GM12878 (cell line): Measurements from ENCODE around the gene GALNT16.

Experiments used
- CTCF ChIP-seq, 3 experiments: IDR thresholded peaks in 2 of 3; conservative IDR thresholded peaks in 1 of 3; 2 replicates each; pipeline ENCODE4 v1.5.1; 2011; ENCODE audit warnings: low read depth in 3 of 3, low read length in 3 of 3, mild to moderate bottlenecking in 3 of 3, control low read depth in 2 of 3, moderate library complexity in 2 of 3, inconsistent platforms in 1 of 3, mixed read lengths in 1 of 3; ENCODE audit not compliant: control insufficient read depth in 2 of 3, insufficient read depth in 1 of 3; ENCODE audit errors: extremely low read depth in 1 of 3
- CUX1 ChIP-seq: IDR thresholded peaks from 2 replicates; pipeline ENCODE4 v1.6.1; 2012; ENCODE audit warnings: improper control_type of control experiment, low read depth, low read length; ENCODE audit not compliant: insufficient replicate concordance
- E2F4 ChIP-seq: IDR thresholded peaks from 2 replicates; pipeline ENCODE4 v1.6.1; 2012; ENCODE audit warnings: low read depth, low read length, improper control_type of control experiment
- EZH2 ChIP-seq: IDR thresholded peaks from 2 replicates; pipeline ENCODE4 v1.6.1; 2012; ENCODE audit warnings: low read depth, mild to moderate bottlenecking, control low read depth, inconsistent platforms, low read length, borderline replicate concordance; ENCODE audit not compliant: control insufficient read depth
- MTA2 ChIP-seq: fragments of 450-650 bp; IDR thresholded peaks from 2 replicates; pipeline ENCODE4 v1.6.1; 2016; ENCODE audit warnings: low read depth, mild to moderate bottlenecking, moderate library complexity
- MYC ChIP-seq: IDR thresholded peaks from 2 replicates; pipeline ENCODE4 v1.6.1; 2011; ENCODE audit warnings: mild to moderate bottlenecking, low read length, moderate library complexity, inconsistent platforms; ENCODE audit not compliant: insufficient read depth, insufficient replicate concordance, insufficient read length, severe bottlenecking
- POLR2AphosphoS5 ChIP-seq: IDR thresholded peaks from 2 replicates; pipeline ENCODE4 v1.6.1; 2011; ENCODE audit warnings: mild to moderate bottlenecking, low read length, inconsistent platforms
- RAD21 ChIP-seq: IDR thresholded peaks from 2 replicates; pipeline ENCODE4 v1.6.1; 2011; ENCODE audit warnings: mild to moderate bottlenecking, low read depth, low read length, moderate library complexity; ENCODE audit not compliant: insufficient read depth
- REST ChIP-seq: IDR thresholded peaks from 2 replicates; pipeline ENCODE4 v1.6.1; 2012; ENCODE audit warnings: mild to moderate bottlenecking, low read depth, low read length
- TAF1 ChIP-seq: IDR thresholded peaks from 2 replicates; pipeline ENCODE4 v1.6.1; 2011; ENCODE audit warnings: mild to moderate bottlenecking, low read depth, low read length, borderline replicate concordance

- TF ChIP-seq CTCF (IDR thresholded peaks at IDR 0.05 in 2 of 3, conservative IDR thresholded peaks at IDR 0.05 in 1 of 3; ENCODE audit: control insufficient read depth in 2 of 3, extremely low read depth in 1 of 3, insufficient read depth in 1 of 3, low read depth in 3 of 3, low read length in 3 of 3), result peak; percentile 38 to 67 (median 60)
- no peak for TF ChIP-seq MTA2
- no peak for TF ChIP-seq TAF1
- TF ChIP-seq REST, result no peak
- no peak for TF ChIP-seq POLR2AphosphoS5
- peak; percentile 54; the same call in 1 of the 2 replicates for TF ChIP-seq RAD21
- TF ChIP-seq MYC, result no peak
- no peak for TF ChIP-seq EZH2
- TF ChIP-seq E2F4, result no peak
- no peak for TF ChIP-seq CUX1
Observed at GRCh38 chr14:69260861-69261564, 1.1 kb downstream of the GALNT16 start.
